GM21529 (cell line): Measurements from ENCODE around the gene NEIL1.
"Not testable (repeated sequence)": the region's sequence is repeated elsewhere in the genome, so short reads cannot be mapped to it uniquely, and the experiment has no call there.

ENCODE experiments used
- ATAC-seq: cut with Tn5 transposase; IDR thresholded peaks from one replicate; pipeline ENCODE4 v1.9.1; 2021; ENCODE audit not compliant: unreplicated experiment

Gene NEIL1

DNA sequence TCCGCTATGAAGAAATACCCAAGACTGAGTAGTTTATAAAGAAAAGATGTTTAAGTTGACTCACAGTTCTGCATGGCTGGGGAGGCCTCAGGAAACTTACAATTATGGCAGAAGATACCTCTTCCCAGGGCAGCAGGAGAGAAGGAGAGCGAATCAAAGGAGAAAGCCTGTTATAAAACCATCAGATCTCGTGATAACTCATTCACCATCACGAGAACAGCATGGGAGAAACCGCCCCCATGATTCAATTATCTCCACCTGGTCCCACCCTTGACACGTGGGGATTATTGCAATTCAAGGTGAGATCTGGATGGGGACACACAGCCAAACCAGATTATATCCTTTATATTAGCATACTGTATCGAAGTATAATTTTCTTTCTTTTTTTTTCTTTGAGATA is 14.7 kb upstream of the NEIL1 start:
- not testable (repeated sequence) for ATAC-seq

DNA sequence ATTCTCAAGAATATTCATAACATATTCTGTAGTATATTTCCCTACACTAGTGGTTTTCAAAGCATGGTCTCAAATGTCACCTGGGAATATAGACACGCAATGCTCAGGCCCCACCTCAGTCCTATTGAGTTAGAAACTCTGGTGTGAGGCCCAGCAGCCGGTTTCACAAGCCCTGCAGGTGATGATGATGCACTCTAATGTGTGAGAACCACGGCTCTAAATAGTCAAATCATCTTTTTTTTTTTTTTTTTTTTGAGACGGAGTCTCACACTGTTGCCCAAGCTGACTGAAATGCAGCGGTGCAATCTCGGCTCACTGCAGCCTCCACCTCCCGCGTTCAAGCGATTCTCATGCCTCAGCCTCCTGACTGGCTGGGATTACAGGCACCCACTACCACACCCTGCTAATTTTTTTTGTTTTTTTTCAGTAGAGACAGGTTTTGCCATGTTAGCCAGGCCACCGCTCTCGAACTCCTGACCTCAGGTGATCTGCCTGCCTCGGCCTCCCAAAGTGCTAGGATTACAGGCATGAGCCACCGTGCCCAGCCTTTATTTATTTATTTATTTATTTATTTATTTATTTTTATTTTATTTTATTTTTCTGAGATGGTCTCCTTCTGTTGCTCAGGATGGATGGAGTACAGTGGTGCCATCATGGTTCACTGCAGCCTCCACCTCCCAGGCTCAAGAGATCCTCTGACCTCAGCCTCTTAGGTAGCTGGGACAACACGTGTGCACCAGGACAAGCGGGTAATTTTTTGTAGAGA is 13.0 kb upstream of the NEIL1 start:
- ATAC-seq: not testable (repeated sequence)

DNA sequence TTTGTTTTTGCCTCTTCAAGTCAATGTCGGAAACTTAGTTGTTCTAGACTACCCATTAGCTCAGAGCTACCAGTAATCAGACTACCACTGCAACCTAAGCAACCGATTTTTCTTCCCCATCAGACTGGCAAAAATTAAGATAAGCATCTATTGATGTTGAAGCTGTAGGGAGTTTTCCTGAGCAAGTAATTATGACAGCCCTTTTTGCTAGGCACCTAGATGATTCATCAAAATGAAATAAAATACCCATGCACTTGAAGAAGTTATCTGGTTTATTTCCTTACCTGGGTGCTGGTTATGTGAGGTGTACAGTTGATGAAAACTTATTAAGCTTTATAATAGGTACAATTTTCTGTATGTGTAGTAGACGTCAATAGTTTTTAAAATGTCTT is 11.5 kb upstream of the NEIL1 start:
- no peak for ATAC-seq

DNA sequence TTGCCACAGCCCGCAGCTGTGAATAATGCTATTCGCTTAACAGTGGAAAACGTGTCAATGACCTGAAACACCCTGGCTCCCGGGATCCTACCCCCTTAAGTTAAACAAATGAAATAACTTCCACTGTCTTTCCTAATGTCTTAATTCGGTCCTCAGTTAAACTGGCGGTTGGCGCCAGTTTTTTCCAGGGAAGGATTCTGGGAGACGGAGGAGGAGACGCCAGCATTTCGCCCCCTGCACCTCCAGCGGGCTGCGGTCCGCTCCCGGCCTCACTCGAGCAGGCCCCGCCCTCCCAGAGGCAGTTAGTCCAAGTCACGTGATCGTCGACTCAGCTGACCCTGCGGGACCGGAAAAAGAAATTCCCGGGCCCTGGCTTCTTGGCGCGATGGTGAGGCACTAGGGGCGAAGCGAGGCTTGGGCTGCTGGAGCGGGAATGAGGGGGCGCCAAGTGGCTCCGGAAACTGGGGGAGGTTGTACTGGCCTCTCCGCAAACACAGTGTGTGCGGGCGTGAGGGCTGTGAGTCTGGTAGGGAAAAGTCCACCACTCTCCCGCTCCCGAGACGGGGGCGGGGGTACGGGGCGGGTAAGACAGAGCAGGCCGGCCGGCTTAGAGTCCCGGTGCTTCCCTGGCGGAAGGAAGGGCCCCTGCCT is 11.0 kb upstream of the NEIL1 start, which contains the start of gene COMMD4:
Gene COMMD4 (plus strand): TSS at position 359 of the 651 bp plus-strand sequence. CDS start 27 bp downstream, at position 386.
- no peak for ATAC-seq

DNA sequence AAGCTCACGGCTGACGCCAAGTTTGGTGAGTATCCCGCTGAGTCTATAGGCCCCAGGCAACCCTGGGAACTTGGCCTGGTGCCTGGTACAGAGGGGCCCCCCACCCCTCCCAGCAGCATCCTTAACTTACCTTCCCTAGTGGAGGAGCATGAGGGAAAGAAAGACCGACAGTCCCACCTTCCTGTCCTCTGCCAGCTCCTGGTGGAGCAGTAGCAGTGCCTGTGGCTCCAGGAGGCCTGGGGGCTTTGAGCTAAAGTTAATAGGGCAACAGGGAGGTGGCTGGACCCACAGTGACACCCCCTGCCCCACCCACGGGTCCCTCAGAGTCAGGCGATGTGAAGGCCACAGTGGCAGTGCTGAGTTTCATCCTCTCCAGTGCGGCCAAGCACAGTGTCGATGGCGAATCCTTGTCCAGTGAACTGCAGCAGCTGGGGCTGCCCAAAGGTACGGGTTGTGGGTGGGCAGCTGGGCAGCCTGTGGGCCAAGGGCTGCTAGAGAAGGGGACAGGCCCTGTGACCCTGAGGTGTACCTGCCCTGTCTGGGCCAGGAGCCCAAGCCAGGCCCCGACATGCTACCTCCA is 8.1 kb upstream of the NEIL1 start:
- no peak for ATAC-seq

DNA sequence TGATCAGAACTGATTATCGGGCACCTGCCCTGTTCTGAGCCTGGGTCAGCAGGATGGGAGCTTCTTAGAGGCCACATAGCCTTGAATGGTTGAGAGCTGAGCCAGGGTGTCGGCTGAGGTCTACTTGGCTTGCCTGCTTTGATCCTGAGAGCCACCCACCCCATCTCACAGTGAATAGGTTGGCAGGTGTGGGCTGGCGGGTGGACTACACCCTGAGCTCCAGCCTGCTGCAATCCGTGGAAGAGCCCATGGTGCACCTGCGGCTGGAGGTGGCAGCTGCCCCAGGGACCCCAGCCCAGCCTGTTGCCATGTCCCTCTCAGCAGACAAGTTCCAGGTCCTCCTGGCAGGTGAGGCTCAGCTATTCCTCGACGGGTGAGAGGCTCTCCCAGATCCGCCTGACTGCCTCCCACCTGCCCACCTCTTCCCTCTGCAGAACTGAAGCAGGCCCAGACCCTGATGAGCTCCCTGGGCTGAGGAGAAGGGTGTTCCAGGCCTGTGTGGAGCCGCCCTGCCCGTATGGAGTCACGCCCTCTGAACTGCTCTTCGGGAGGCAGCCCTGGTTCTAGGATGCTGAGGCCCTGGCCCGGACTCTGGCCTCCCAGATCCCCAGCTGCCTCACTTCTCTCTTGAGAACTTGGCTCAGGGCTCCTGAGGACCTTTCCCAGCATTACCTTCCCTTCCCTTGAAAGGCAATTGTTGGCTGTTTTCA is 7.2 kb upstream of the NEIL1 start:
- ATAC-seq: no peak

DNA sequence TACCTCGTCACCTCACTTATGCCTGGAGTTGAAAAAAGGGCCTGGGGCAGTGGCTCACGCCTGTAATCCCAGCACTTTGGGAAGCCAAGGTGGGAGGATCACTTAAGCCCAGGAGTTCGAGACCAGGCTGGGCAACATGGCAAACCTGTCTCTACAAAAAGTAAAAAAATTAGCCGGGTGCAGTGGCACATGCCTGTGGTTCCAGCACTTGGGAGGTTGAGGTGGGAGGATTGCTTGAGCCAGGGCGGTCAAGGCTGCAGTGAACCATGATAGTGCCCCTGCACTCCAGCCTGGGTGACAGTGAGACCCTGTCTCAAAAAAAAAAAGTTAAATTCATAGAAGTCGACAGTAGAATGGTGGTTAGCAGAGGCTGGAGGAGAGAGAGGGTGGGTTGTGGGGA is 4.6 kb upstream of the NEIL1 start:
- no peak for ATAC-seq

DNA sequence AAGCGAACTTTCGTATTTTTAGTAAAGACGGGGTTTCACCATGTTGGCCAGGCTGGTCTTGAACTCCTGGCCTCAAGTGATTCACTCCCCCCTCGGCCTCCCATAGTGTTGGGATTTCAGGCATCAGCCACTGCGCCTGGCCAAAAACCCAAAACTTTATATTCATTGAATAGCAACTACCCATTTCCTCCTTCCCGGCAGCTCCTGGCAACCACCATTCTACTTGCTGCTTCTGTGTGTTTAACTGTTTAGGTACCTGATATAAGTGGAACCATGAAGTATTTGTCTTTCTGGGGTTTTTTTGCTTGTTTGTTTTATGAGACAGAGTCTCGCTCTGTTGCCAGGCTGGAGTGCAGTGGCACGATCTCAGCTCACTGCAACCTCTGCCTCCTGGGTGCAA is 2.9 kb upstream of the NEIL1 start:
- ATAC-seq: not testable (repeated sequence)

DNA sequence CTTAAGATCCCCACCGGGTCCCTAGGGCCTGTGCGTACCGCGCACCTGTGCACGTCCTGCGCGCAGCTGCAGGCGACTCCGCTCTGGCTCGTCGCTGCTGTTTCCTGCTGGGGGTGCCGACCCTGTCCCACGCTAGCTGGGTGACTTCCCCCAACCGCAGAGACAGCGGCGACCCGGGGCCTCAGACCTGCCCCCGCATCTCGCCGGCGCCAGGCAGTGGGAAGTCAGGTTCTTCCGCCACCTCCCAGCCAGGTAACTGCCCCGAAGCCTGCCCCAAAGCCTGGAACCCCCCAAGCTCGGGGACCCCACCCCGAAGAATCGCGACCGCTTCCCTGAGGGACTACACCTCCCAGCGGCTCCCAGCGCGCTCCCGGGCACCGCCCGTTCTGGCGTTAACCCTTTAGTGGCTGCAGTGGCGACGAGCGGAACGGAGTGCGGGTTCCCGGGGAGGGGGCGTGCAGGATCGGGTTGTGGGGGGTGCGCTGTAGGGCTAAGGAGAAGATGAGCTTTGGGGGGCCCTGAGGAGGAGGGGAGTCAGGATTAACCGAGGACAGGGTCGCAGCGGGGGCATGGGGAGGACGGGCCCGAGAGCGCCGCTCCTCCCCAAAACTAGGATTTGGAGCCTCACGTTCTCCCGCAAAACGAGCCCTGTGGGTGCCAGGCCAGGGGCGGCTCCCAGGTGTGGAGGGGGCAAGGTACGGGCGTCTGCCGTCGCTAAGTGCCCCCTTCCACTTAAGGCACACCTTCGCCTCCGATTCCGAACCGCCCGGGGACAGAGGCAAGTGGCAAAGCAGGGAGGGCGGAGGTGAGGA is 589 bp downstream of the NEIL1 start:
- no peak for ATAC-seq

DNA sequence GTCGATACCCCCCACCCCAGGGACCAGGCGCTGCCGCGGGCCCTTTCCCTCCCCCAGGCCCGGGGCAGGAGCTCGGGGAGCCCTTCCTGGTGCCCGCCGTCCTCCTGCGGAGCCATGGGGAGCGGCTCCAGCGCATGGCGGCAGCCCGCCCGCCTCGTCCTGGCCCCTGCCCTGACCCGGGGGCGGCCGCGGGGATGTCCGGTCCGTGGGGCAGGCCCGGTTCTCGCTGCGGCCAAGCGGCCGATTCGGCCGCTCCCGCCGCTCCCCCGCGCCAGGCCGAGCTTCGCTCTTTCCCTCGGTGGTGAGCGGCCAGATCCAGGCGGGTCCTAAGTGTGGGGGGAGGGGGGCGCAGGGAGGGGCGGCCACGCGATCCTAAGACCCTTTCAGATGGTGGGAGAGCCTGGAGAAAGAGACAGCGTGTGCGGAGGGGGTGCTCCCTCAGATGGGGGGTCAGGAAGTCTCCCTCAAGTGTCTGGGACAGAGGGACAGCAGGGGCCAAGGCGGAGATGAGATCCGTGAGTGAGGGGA is 1.3 kb downstream of the NEIL1 start:
- no peak for ATAC-seq

DNA sequence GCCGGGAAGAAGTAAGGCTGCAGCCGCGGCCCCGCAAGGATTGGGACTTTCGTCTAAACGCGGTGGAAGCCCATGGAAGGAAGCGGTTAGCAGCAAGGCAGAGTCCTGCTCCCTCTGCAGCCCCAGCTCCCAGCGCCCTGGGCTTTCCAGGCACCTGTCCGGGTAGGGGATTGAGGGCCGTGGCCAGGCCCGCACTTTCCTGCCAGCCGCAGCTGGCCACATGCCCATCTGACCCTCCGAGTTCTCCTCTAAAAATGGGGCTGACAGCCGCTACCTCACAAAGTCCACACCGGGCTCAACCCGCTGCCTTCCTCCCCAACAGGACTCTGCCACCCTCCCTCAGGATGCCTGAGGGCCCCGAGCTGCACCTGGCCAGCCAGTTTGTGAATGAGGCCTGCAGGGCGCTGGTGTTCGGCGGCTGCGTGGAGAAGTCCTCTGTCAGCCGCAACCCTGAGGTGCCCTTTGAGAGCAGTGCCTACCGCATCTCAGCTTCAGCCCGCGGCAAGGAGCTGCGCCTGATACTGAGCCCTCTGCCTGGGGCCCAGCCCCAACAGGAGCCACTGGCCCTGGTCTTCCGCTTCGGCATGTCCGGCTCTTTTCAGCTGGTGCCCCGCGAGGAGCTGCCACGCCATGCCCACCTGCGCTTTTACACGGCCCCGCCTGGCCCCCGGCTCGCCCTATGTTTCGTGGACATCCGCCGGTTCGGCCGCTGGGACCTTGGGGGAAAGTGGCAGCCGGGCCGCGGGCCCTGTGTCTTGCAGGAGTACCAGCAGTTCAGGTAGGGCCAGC is 1.9 kb downstream of the NEIL1 start:
- no peak for ATAC-seq

DNA sequence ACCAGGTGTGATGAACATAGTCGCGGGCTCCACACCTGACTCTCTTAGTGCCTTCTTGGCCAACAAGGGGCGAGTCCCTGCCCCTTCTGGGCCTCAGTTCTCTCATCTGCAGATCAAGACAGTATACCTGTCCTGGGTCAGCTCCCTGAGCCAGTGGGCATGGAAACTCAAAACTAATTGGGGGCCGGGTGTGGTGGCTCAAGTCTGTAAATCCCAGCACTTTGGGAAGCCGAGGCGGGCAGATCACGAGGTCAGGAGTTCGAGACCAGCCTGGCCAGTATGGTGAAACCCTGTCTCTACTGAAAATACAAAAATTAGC is 2.5 kb downstream of the NEIL1 start:
- not testable (repeated sequence) for ATAC-seq

DNA sequence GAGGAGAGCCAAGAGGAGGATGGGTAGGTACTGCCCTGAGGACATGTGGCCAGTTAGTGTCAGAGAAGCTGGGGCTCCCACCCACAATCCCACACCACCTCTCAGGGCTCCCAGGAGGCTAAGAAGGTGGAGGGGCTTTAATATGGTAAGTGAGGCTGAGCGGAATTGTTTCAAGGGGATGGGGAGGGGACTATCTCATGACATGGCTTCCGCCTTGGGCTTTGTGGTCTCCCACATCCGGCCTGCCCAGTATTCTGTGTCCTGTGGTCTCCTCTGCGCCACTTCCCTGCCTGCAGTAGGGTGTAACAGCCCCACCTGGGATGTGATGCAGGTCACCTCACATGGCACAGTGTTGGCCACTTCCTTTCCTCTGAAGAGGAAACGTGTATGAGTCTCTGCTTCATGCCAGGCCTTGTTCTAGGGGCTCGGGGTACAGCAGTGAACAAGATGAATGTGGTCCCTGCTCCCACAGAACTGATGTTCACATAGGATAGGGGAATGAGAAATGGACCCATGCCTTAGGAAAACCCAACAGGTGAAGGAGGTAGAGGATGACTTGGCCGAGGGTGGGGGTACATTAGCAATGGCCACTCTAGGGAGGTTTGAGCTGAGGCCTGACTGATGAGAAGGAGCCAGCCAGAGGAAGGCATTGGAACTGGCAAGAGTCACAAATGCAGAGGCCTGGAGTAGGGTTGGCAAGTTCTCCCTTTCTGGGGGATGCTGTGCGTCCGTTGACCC is 3.2 kb downstream of the NEIL1 start:
- peak; percentile 49 for ATAC-seq

DNA sequence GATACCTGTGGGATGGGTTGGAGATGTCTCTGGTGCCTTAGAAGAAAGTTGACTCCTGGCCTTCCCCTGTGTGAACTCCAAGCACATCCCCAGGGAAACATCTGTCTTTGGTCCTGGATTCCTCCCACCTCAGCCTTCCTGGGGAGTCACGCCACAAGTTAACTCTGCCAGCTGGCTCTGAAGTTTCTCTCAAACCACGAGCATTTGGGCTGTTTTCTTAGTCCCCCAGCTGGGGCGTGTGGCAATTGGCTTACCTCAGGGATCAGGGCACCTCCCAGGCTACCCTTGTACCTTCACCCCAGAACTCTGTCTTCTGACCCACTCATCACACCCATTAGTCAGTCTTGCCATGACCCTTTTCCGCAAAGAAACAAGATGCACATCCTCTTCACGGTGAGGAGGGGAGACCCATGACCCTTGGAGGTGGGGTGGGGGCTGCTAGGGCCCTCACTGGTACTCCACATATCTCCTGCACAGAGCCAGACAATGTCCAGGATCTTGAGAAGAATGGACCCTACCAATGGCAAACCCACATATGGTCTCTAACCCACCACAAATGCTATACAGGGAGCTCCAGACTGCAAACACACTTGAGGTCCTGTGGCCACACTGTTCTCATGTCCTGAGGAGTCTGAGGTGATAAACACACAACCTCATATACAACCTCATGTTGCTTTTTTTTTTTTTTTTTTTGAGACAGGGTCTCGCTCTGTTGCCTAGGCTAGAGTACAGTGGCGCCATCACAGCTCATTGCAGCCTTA is 3.9 kb downstream of the NEIL1 start:
- no peak for ATAC-seq

DNA sequence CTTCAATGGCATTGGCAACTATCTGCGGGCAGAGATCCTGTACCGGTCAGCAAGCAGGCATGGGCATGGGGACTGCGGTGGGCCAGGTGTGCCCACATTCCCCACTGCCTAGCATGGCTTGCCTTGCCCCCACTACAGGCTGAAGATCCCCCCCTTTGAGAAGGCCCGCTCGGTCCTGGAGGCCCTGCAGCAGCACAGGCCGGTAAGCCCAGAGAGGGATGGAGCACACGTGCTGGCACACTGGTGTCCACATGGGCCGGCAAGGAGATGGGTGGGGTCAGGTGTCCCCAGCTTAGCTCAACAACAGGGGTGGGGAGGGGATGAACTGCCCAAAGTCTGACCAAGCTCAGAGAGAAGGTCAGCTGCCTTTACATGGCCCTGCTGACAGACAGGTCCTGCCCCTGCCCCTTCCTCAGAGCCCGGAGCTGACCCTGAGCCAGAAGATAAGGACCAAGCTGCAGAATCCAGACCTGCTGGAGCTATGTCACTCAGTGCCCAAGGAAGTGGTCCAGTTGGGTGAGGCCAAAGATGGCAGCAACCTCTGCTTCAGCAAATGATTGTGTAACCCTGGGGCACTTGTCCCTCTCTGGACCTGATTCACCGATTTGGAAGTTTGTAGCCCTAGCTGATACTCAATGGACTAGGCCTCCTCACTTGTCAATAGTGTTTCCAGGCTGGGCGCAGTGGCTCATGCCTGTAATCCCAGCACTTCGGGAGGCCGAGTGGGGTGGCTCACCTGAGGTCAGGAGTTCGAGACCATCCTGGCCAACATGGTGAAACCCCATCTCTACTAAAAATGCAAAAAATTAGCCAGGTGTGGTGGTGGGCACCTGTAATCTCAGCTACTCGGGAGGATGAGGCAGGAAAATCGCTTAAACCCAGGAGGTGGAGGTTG is 5.6 kb downstream of the NEIL1 start:
- ATAC-seq: no peak

DNA sequence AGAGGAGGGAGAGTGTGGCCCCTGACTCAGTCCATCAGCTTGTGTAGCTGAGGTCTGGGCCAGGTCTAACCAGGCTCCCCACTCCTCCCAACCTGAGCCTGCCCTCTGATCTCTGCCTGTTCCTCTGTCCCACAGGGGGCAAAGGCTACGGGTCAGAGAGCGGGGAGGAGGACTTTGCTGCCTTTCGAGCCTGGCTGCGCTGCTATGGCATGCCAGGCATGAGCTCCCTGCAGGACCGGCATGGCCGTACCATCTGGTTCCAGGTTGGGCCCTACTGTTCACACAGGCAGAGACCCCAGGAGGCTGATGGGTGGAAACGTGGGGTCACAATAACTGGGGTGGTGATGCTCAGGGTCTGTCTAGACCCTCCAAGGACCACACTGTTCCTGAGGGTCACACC is 6.8 kb downstream of the NEIL1 start:
- no peak for ATAC-seq

DNA sequence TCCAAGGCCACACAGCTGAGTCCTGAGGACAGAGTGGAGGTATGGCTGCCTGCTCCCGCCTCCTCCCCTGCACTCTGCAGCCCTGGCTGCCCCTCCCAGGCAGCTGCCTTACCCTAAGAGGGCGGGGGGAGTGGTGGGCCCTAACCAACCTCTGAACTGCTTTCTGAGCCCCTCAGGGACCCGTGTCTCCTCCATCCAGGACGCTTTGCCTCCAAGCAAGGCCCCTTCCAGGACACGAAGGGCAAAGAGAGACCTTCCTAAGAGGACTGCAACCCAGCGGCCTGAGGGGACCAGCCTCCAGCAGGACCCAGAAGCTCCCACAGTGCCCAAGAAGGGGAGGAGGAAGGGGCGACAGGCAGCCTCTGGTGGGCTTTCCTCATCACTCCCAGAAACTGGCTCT is 7.6 kb downstream of the NEIL1 start:
- no peak for ATAC-seq
